ENCODE measurements around the gene LAMA5. TPM values are rescaled to one million over a fixed set of nuclear protein-coding genes. Genes with fewer than 3 reads are reported as not detected.

Gene LAMA5
- polyA plus RNA-seq, 3 donors, result 0.05 TPM; not detected in 2

DNA sequence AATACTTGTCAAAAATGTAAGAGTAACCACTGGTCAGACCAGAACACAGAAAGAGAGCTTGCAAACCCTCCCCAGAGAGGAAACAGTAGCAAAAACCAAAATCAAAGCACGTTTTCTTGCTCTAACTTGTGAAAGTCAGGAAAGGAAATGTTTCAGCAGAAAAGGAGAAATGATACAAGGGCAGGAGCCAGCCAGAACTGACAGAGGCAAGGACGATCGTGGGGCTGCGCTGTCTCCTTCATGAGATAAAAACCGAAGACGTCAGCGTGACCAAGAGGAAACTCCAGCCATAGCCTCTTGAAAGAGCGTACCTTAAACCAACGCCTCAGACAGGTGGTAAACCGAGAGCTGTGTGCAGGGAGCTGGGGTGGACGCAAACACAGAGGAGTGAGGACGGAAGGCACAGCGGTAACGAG, 27.5 kb downstream of the LAMA5 start:
- H3K79me2 ChIP-seq (ENCODE audit: insufficient read depth, low read length), result no peaks in the 10 kb centered on the region
- H3K27me3 ChIP-seq (ENCODE audit: control insufficient read depth in 2 of 2, insufficient read depth in 2 of 2, low read length in 2 of 2), result no peaks in the 10 kb centered on the region
- H3K4me1 ChIP-seq (ENCODE audit: control insufficient read depth in 1 of 2, insufficient read depth in 2 of 2, low read length in 2 of 2), result peaks cover 11 to 12% of the 10 kb centered on the region in 2 donors
- H3K9me3 ChIP-seq (replicated peaks in 1 of 2; ENCODE audit: control insufficient read depth in 1 of 2, insufficient read depth in 1 of 2, low read length in 2 of 2), result no peaks in the 10 kb centered on the region
- H2AFZ ChIP-seq (ENCODE audit: insufficient read depth, low read depth, low read length, poor library complexity, severe bottlenecking), result peak overlapping the region; percentile 70
- H3K9ac ChIP-seq (ENCODE audit: insufficient read depth, low read length, poor library complexity, severe bottlenecking), result no peak overlapping the region
- H3K4me3 Mint-ChIP-seq, result peak overlapping the region; percentile 73 to 75
- peaks cover 6 to 14% (median 11%) of the 10 kb centered on the region in 3 donors for H3K27me3 Mint-ChIP-seq (ENCODE audit: low read depth in 3 of 3)
- 26% methylated on average over 12 of the region's 14 CpGs for WGBS (ENCODE audit: insufficient coverage)
- intact Hi-C loops (cut with micrococcal nuclease), result no loop called here
- peaks cover 0 to 9% (median 3%) of the 10 kb centered on the region in 7 donors for H3K9me3 Mint-ChIP-seq
- H3K27ac Mint-ChIP-seq, result peak overlapping the region in 1 of 7 donors; percentile 26
- H4K20me1 ChIP-seq (ENCODE audit: insufficient read depth, low read length), result no peaks in the 10 kb centered on the region
- peak overlapping the region; percentile 43 for H3K4me2 ChIP-seq (replicated peaks; ENCODE audit: extremely low read depth, low read length, poor library complexity, severe bottlenecking)
- H3K4me1 Mint-ChIP-seq, result peaks cover 15% of the 10 kb centered on the region
- no peaks in the 10 kb centered on the region for H3K36me3 ChIP-seq (replicated peaks in 1 of 2; ENCODE audit: control insufficient read depth in 1 of 2, insufficient read depth in 2 of 2, low read length in 2 of 2)
- TF ChIP-seq, protein P1, sequence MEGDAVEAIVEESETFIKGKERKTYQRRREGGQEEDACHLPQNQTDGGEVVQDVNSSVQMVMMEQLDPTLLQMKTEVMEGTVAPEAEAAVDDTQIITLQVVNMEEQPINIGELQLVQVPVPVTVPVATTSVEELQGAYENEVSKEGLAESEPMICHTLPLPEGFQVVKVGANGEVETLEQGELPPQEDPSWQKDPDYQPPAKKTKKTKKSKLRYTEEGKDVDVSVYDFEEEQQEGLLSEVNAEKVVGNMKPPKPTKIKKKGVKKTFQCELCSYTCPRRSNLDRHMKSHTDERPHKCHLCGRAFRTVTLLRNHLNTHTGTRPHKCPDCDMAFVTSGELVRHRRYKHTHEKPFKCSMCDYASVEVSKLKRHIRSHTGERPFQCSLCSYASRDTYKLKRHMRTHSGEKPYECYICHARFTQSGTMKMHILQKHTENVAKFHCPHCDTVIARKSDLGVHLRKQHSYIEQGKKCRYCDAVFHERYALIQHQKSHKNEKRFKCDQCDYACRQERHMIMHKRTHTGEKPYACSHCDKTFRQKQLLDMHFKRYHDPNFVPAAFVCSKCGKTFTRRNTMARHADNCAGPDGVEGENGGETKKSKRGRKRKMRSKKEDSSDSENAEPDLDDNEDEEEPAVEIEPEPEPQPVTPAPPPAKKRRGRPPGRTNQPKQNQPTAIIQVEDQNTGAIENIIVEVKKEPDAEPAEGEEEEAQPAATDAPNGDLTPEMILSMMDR (IDR thresholded peaks at IDR 0.05), result no peak
- H3K36me3 Mint-ChIP-seq, result no peaks in the 10 kb centered on the region
- H3K4me3 ChIP-seq (replicated peaks in 1 of 3; ENCODE audit: low read depth in 2 of 3, low read length in 3 of 3), result peak overlapping the region in 1 of 3 experiments; percentile 44
- H3K27ac ChIP-seq (ENCODE audit: low read depth in 1 of 2, low read length in 2 of 2), result no peak overlapping the region
- no peak for DNase-seq

DNA sequence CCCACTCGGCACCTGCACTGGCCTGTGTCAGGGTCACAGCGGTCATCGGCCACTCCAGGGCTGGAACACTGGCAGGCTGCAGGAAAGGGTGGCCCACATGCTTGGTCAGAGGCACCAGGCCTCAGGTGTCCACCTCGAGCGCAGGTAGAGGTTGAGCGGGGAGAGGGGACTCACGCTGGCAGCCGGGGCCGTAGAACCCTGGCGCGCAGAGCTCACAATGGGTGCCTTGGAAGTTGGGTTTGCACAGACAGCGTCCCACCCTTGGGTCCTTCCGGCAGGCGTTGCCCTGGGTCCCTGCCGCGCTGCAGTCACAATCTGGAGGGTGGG, 28.9 kb downstream of the LAMA5 start:
- H3K79me2 ChIP-seq (ENCODE audit: insufficient read depth, low read length), result no peaks in the 10 kb centered on the region
- H3K9ac ChIP-seq (ENCODE audit: insufficient read depth, low read length, poor library complexity, severe bottlenecking), result no peak overlapping the region
- H3K36me3 ChIP-seq (replicated peaks in 1 of 2; ENCODE audit: control insufficient read depth in 1 of 2, insufficient read depth in 2 of 2, low read length in 2 of 2), result no peaks in the 10 kb centered on the region
- DNase-seq, result no peak
- no peaks in the 10 kb centered on the region for H3K9me3 ChIP-seq (replicated peaks in 1 of 2; ENCODE audit: control insufficient read depth in 1 of 2, insufficient read depth in 1 of 2, low read length in 2 of 2)
- H3K4me3 ChIP-seq (replicated peaks in 1 of 3; ENCODE audit: low read depth in 2 of 3, low read length in 3 of 3), result no peak overlapping the region
- no peaks in the 10 kb centered on the region for H4K20me1 ChIP-seq (ENCODE audit: insufficient read depth, low read length)
- Mint-ChIP-seq H3K4me1 (peaks cover 15% of the 10 kb centered on the region), H3K27me3 (ENCODE audit: low read depth in 3 of 3) (peaks cover 6 to 13% (median 9%) of the 10 kb centered on the region in 3 donors), H3K36me3 (no peaks in the 10 kb centered on the region), H3K4me3 (no peak overlapping the region), H3K9me3 (peaks cover 0 to 9% (median 3%) of the 10 kb centered on the region in 7 donors), H3K27ac (no peak overlapping the region)
- 89% methylated on average over 14 of the region's 16 CpGs for WGBS (ENCODE audit: insufficient coverage)
- TF ChIP-seq, protein P1 (IDR thresholded peaks at IDR 0.05), result no peak
- no peak overlapping the region for H3K27ac ChIP-seq (ENCODE audit: low read depth in 1 of 2, low read length in 2 of 2)
- peaks cover 11 to 12% of the 10 kb centered on the region in 2 donors for H3K4me1 ChIP-seq (ENCODE audit: control insufficient read depth in 1 of 2, insufficient read depth in 2 of 2, low read length in 2 of 2)
- intact Hi-C loops (cut with micrococcal nuclease), result no loop called here
- no peaks in the 10 kb centered on the region for H3K27me3 ChIP-seq (ENCODE audit: control insufficient read depth in 2 of 2, insufficient read depth in 2 of 2, low read length in 2 of 2)
- H3K4me2 ChIP-seq (replicated peaks; ENCODE audit: extremely low read depth, low read length, poor library complexity, severe bottlenecking), result no peak overlapping the region
- H2AFZ ChIP-seq (ENCODE audit: insufficient read depth, low read depth, low read length, poor library complexity, severe bottlenecking), result no peak overlapping the region
